KOPT-K1 (cell line): ENCODE data around the gene PKHD1.

Experiments
- H3K27ac ChIP-seq: fragments of 200-600 bp; sonication (generic); 2 replicates; pipeline ENCODE4 v1.5.1; 2016; ENCODE audit warnings: antibody characterized with exemption, mild to moderate bottlenecking, low read depth, low read length; ENCODE audit not compliant: poor library complexity, severe bottlenecking
- H3K36me3 ChIP-seq: fragments of 200-600 bp; sonication (generic); 2 replicates; pipeline ENCODE4 v1.5.1; 2017; ENCODE audit warnings: antibody characterized with exemption, mild to moderate bottlenecking, low read length, moderate library complexity; ENCODE audit not compliant: insufficient read depth
- H3K9me3 ChIP-seq: fragments of 200-600 bp; sonication (generic); 2 replicates; pipeline ENCODE4 v1.5.1; 2017; ENCODE audit warnings: antibody characterized with exemption, low read length, mild to moderate bottlenecking; ENCODE audit not compliant: insufficient read depth, poor library complexity, severe bottlenecking

The PKHD1 gene

GRCh38 chr6:51684603-51685002 lies 402.8 kb downstream of the PKHD1 start:
- Histone ChIP-seq H3K36me3 (no peaks in the 10 kb centered on the region), H3K27ac (no peak overlapping the region), H3K9me3 (no peaks in the 10 kb centered on the region)

- no peaks in the 10 kb centered on the region for H3K36me3 ChIP-seq
- no peaks in the 10 kb centered on the region for H3K9me3 ChIP-seq
- no peak overlapping the region for H3K27ac ChIP-seq
Measured at GRCh38 chr6:51684038-51684437, 403.4 kb downstream of the PKHD1 start.

DNA sequence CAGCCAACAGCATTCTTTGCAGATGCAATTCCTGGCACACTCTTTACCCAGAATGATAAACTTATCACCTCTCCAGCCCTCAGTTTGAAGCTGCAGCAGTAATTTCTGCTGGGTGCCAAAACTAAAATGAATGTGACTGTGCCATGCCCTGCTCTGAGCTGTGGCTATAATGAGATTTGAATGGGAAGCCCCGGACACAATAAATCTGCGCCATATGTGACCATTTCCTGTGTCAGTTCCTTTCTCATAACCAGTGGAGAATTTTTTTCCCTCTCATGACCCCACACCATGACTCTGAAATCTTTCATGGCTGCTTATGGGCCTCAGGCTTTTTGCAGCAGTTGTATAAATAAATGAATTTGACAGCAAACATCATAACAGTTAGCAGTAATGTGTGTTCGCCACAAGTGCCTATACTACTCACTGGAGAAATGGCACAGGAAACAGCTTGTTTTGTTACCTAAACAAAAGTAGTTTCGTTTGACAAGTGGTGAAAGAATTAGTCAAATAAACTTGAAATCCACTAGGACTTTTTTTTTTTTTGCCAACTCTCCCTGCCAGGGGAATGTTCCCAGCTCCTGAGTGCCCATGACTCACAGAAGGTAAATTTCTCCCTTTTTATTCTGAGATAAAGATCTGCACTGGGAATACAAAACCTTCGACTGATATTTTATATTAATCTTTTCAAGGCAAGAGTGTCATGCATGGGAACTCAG lies 408.4 kb downstream of the PKHD1 start:
- H3K36me3 ChIP-seq, result no peaks in the 10 kb centered on the region
- no peak overlapping the region for H3K27ac ChIP-seq
- no peaks in the 10 kb centered on the region for H3K9me3 ChIP-seq

DNA sequence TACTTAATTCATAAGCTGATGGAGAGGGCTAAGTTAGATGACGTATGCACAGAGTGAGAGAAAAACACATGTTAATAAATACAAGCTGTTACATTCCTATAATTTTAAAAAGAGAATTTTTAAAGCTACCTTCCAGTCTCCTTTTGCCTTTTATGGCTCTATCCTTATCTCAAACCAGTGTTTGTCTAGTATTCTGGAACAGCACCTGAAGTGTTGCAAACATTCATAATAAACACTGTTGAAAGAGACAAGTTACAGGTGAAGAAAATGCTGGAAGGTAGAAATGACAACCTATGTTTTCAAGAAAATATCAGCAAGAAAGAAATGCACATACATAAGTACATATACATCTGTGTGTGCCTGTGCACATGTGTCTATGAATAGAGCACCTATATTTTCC lies 409.1 kb downstream of the PKHD1 start:
- Histone ChIP-seq H3K36me3 (no peaks in the 10 kb centered on the region), H3K9me3 (no peaks in the 10 kb centered on the region), H3K27ac (no peak overlapping the region)

DNA sequence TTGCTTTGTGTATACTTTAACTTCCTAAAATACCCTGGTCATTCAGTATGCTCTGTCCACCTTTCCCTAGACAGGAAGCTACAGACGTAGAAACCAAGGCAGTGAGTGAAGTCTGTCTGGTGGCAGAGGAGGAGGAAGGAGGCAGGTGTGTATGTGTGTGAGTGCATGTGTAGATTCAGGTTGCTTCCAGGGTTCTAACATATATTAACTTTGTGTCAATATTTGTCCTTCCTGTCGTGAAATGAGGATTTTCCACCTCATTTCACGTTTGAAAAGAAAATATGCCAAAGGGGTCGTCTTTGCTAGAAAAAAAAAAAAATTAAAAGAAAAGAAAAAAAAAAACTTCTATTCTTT lies 411.5 kb downstream of the PKHD1 start:
- no peaks in the 10 kb centered on the region for H3K9me3 ChIP-seq
- no peak overlapping the region for H3K27ac ChIP-seq
- no peaks in the 10 kb centered on the region for H3K36me3 ChIP-seq

- no peaks in the 10 kb centered on the region for H3K36me3 ChIP-seq
- H3K27ac ChIP-seq, result no peak overlapping the region
- H3K9me3 ChIP-seq, result no peaks in the 10 kb centered on the region
Measured at GRCh38 chr6:51675020-51675921, 412.1 kb downstream of the PKHD1 start.

GRCh38 chr6:51663525-51663924 lies 423.9 kb downstream of the PKHD1 start:
- H3K36me3 ChIP-seq, result no peaks in the 10 kb centered on the region
- H3K9me3 ChIP-seq, result no peaks in the 10 kb centered on the region
- H3K27ac ChIP-seq, result no peak overlapping the region

DNA sequence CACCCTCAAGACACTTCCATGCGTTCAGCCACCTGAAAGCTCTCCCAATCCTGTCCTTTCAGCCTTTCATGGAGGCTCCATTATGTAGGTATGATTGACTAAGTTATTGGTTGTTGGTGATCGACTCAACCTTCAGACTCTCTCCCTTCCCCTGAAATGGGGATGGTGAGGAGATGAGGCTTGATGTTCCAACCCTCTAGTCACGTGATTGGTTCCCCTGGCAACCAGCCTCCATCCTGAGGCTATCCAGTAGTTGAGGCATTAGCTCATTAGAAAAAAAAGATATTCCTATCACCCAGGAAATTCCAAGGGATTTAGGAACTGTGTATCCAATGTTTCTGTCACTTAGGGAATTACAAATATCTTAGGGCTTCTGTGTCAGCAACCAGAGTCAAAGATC lies 426.6 kb downstream of the PKHD1 start:
- no peaks in the 10 kb centered on the region for H3K9me3 ChIP-seq
- no peak overlapping the region for H3K27ac ChIP-seq
- H3K36me3 ChIP-seq, result no peaks in the 10 kb centered on the region

- H3K9me3 ChIP-seq, result no peaks in the 10 kb centered on the region
- no peaks in the 10 kb centered on the region for H3K36me3 ChIP-seq
- no peak overlapping the region for H3K27ac ChIP-seq
Measured at GRCh38 chr6:51657491-51657890, 429.9 kb downstream of the PKHD1 start.

DNA sequence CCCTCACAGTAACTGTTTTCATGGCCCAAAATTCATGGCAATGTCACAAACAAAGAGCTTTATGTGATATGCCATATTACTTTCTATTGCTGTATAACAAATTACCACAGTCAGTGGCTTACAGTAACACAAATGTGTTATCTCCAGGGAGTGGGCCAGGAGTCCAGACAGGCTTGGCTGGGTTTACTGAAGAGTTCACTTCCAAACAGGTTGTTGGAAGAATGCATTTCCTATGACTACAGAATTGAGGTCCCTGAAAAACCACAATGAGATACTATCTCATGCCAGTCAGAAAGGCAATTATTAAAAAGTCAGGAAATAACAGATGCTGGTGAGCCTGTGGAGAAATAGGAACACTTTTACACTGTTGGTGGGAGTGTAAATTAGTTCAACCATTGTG lies 431.9 kb downstream of the PKHD1 start:
- Histone ChIP-seq H3K36me3 (no peaks in the 10 kb centered on the region), H3K9me3 (no peaks in the 10 kb centered on the region), H3K27ac (no peak overlapping the region)

GRCh38 chr6:51654647-51655046 lies 432.8 kb downstream of the PKHD1 start:
- no peaks in the 10 kb centered on the region for H3K9me3 ChIP-seq
- no peaks in the 10 kb centered on the region for H3K36me3 ChIP-seq
- H3K27ac ChIP-seq, result no peak overlapping the region

- H3K36me3 ChIP-seq, result no peaks in the 10 kb centered on the region
- H3K9me3 ChIP-seq, result no peaks in the 10 kb centered on the region
- H3K27ac ChIP-seq, result no peak overlapping the region
Measured at GRCh38 chr6:51651132-51651817, 436.1 kb downstream of the PKHD1 start.

DNA sequence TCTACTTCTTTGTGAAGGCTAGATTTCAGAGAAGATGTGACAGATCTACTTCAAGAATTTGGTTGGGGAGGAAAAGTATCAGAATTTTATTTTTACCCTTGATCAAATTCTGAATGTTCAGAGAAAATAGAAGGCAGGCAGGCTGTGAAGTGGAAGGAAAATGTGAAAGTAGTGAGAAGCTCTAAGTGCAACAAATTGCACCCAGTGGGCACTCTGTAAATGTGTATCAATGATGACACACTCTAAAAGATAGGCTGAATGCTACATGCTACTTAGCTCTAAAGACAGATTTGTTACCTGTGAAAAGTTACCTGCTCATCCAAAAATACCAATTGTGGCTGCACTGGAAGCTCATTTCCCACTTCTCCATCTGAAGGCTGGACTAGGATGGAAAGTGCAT lies 438.6 kb downstream of the PKHD1 start:
- Histone ChIP-seq H3K27ac (no peak overlapping the region), H3K36me3 (no peaks in the 10 kb centered on the region), H3K9me3 (no peaks in the 10 kb centered on the region)

- Histone ChIP-seq H3K27ac (no peak overlapping the region), H3K9me3 (no peaks in the 10 kb centered on the region), H3K36me3 (no peaks in the 10 kb centered on the region)
Measured at GRCh38 chr6:51648236-51648635, 439.2 kb downstream of the PKHD1 start.

- no peak overlapping the region for H3K27ac ChIP-seq
- H3K36me3 ChIP-seq, result no peaks in the 10 kb centered on the region
- H3K9me3 ChIP-seq, result no peaks in the 10 kb centered on the region
Measured at GRCh38 chr6:51644426-51644825, 443.0 kb downstream of the PKHD1 start.
